Omental fat pad (tissue), 4 donors: Measurements from ENCODE around the gene STK10. TPM values are rescaled to one million over a fixed set of nuclear protein-coding genes. Genes with fewer than 3 reads are reported as not detected.
A peak's percentile ranks its signal among the peaks of the same experiment; 100 is the strongest.

Source experiments
- ATAC-seq: fragments of 150-250 bp; one replicate; pipeline ENCODE4 v1.9.1; 2016; ENCODE audit warnings: mild to moderate bottlenecking, moderate library complexity; ENCODE audit not compliant: low FRiP score
- DNase-seq: peaks from one replicate; pipeline ENCODE4 v3.0.0-alpha.2; 2019; ENCODE audit warnings: low spot score
- total RNA-seq, 4 donors: library from RNA; depleted of rRNA; stranded (reverse); fragments of >200 nt; gene quantifications; one replicate each; pipeline ENCODE4 v1.1.0, GENCODE V29; 2016
- TF ChIP-seq, protein P1 (sequence below), 3 donors: fragments of 450-650 bp; IDR thresholded peaks; one replicate each; pipeline ENCODE4 v1.5.1; 2016 to 2017; ENCODE audit warnings: antibody characterized with exemption in 3 of 3, mild to moderate bottlenecking in 3 of 3, moderate library complexity in 2 of 3

STK10 gene
- total RNA-seq, 4 donors from 2014 or later: 26.4 to 110 (median 52.4) TPM

DNA sequence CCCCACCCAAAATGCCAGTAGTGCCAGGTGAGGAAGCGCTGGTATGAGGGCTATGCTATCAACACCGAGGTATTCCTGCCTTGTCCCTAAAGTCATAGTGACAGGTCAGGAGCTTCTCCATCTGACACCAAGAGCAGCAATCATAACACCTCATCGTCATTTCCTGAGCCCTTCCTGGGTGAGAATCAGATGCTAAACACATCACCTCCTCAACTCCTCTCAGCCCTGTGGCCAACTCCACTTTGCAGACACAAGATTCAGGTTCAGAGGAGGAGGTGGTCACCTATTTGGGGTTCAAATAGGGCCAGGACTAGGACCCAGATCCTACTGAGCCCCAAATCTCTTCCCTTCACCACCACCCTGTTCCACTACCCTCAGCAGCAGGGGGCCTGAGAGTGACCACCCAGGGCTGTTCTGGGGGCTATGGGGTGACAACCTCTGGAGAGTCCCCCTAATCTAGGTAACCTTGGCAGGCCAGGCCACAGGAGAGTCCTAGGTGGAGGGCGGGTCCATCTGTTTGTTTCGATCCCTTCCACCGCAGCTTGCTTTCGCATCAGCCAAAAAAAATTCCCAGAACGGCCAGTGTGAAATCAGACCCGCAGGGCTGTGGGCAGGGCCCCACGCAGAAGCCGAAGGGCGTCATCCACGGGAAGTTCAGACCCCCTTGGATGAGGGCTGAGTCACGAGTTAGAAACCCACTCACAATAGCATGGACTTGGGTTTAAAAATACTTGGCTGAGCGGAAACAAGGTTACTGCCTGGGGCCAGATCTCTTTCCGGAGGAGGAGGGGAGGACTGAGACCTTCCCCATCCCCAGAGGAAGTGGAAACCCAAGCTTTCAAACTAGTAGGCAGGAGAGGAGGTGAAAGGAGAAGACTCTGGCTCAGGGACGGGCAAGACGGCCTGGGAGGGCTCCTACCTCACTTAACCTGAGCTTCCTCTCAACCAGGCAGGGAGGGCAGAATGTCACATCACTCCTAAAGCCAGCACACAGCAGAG, 8.7 kb downstream of the STK10 start:
- TF ChIP-seq, protein P1, sequence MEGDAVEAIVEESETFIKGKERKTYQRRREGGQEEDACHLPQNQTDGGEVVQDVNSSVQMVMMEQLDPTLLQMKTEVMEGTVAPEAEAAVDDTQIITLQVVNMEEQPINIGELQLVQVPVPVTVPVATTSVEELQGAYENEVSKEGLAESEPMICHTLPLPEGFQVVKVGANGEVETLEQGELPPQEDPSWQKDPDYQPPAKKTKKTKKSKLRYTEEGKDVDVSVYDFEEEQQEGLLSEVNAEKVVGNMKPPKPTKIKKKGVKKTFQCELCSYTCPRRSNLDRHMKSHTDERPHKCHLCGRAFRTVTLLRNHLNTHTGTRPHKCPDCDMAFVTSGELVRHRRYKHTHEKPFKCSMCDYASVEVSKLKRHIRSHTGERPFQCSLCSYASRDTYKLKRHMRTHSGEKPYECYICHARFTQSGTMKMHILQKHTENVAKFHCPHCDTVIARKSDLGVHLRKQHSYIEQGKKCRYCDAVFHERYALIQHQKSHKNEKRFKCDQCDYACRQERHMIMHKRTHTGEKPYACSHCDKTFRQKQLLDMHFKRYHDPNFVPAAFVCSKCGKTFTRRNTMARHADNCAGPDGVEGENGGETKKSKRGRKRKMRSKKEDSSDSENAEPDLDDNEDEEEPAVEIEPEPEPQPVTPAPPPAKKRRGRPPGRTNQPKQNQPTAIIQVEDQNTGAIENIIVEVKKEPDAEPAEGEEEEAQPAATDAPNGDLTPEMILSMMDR (IDR thresholded peaks at IDR 0.05): no peak
- peak; percentile 42 for ATAC-seq
- DNase-seq: no peak

DNA sequence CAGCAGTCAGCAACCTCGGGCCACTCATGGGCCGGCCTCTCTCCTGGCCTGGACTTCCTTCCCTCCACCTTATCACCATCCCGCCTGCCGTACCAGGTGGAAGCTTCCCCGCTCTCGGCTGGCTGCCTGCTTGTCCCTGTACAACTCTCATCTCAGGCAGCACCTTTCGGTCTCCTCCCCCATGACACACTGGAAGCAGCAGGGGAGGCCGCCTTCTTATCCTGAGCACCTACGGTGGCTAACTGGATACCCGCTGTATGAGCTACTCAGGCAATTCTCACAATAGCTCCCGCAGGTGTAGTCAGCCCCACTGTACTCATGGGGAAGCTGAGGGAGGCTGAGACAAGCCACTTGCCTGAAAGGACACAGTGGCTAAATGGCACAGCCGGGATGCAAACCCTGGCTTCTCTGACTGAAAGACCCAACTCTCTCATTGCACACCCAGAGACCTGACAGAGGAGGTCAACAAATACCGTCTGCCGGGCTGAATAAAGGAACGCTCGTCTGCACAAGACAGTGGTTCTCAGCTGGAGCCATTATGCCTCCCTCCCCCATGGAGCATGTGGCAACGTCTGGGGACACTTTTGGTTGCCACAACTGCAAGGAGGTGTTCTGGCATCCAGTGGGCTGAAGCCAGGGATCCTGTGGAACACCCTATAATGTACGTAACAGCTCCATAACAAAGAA, 9.6 kb downstream of the STK10 start:
- ATAC-seq (no peak), DNase-seq (no peak)
- TF ChIP-seq, protein P1 (IDR thresholded peaks at IDR 0.05): no peak

DNA sequence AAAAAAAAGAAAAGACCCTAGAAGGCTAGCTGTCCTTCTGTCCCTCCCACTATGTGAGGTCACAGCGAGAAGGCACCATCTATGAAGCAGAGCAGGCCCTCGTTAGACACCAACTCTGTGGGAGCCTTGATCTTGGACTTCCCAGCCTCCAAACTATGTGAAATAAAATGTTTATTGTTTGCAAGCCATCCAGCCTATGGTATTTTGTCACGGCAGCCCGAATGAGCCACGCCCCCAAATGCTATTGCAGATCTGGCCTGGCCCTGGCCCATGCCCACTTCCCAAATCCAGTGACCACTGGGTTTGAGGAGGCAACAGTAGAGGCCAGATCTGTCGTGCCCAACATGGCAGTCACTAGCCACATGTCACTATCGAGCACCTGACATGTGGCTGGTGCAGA, 10.8 kb downstream of the STK10 start:
- DNase-seq (no peak), ATAC-seq (no peak)
- TF ChIP-seq, protein P1 (IDR thresholded peaks at IDR 0.05): no peak

DNA sequence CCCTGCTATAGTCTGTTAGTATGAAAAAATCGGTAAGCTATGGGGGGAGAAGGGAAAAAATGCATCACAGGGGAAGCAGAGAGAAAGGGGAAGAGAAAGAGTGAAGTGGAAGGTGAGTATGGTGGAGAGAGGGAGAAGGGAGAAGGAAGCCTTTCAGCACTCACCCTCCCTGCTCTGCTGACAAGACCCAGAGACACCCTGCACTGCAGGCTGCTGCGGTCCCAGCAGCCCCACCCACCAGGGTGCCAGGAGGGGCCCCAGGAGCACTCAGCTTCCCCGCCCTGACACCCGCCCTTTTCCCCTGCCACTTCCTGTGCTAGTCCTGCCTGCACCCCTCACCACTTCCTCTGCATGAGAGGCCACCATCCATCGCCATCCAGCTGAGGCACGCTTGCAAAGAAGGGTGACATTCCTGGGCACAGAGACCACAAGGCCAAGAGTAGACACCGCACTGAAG, 12.7 kb downstream of the STK10 start:
- no peak for ATAC-seq
- no peak for DNase-seq

DNA sequence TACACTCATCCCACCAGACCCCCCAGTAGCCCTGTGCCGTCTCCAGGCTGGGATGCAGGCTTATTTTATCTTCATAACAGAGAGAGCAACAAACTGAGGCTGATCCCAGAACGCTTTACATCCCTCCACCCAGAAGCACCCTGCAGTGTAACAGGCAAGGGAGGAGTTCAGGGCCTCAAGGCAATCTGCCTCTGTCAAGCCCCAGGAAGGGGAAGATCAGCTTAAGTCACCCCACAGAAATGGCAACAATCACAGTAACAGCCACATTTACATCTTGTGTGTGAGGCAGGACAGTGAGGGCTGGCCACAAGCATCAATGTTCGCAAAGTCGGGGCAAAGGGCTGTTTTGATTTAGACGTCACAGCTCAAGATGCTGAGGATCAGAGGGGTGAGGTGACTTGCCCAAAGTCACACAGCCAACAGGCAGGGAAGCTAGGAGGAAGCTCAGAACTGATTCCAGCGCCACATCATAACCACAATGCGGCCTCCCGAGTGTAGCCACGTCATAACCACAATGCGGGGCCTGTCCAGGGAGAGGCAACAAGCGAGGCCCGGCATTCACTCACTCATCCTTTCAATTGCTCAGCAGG, 14.4 kb downstream of the STK10 start:
- no peak for DNase-seq
- no peak for ATAC-seq
- TF ChIP-seq, protein P1 (IDR thresholded peaks at IDR 0.05): no peak

More for the DNA sequence above, 12.7 kb downstream of the STK10 start:
- TF ChIP-seq, protein P1 (IDR thresholded peaks at IDR 0.05): no peak

DNA sequence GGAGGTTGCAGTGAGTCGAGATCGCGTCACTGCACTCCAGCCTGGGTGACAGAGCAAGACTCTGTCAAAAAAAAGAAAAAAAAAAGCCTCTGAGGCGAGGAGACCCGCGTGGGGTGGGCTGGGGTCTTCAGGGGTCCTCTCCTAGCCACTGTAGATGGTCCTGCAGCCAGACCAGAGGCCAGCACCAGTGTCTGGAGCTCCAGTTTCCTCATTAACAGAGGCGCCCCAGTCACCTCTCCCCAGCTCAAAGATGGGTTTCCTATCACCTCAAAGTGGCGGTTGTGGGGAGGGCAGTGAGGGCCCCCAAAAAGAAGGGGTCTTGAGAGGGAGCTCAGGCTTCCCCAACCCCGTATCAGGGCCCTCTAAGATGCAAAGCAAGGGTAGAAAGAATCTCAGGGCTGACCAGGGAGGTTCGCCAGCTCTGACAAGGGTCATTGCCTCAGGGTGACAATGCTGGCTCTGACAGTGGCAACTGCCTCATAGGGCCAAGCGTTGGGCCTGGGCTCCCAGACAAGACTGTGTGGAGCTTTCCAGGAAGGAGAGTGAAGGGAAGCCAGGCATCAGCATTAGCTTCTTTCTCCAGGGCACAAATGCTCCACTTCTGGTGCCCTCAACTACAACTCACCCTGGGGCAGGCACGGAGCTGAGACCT, 15.0 kb downstream of the STK10 start:
- no peak for DNase-seq

More for the DNA sequence above, 15.0 kb downstream of the STK10 start:
- no peak for ATAC-seq
- TF ChIP-seq, protein P1 (IDR thresholded peaks at IDR 0.05): no peak
